HepG2 (cell line): ENCODE data around the gene DAG1. TPM values are rescaled to one million over a fixed set of nuclear protein-coding genes. Genes with fewer than 3 reads are reported as not detected.

ENCODE experiments used
- ATAC-seq: fragments of 200-7000 bp; cut with Tn5 transposase; 3 replicates; pipeline ENCODE4 v1.9.1; 2020; ENCODE audit warnings: mild to moderate bottlenecking, moderate library complexity
- BruUV-seq: library from RNA; stranded (reverse); fragments of 400-500 nt; replicated peaks from 2 replicates; lab custom pipeline; 2021; lab: Mats Ljungman, UMichigan
- CTCF ChIA-PET: fragments of 300-600 bp; formaldehyde crosslinking; extraction: SDS; loops from one replicate; lab custom pipeline; 2021; ENCODE audit warnings: low total read pairs, inconsistent platforms, low intra/inter-chr PET ratio; lab: Yijun Ruan, JAX
- POLR2A ChIA-PET: fragments of 350-600 bp; sonication (Branson Sonifier 250); formaldehyde crosslinking; loops from one replicate; lab custom pipeline; 2020; ENCODE audit warnings: antibody characterized with exemption, inconsistent platforms; lab: Yijun Ruan, JAX
- DNase-seq: peaks from one replicate; pipeline ENCODE4 v3.0.0-alpha.2; 2015; ENCODE audit warnings: low spot score
- FAIRE-seq: peaks from 3 replicates; lab custom pipeline; 2011; peaks lifted over from hg19 to GRCh38; lab: Jason Lieb, UNC
- H2AFZ ChIP-seq: one replicate; pipeline ENCODE4 v1.6.1; 2011; ENCODE audit warnings: low read length, inconsistent platforms
- H3K27ac ChIP-seq: fragments of 300-600 bp; 3 replicates; pipeline ENCODE4 v1.8.0; 2011; ENCODE audit warnings: mixed run types, mild to moderate bottlenecking, mixed read lengths, low read length, inconsistent platforms; ENCODE audit not compliant: insufficient read depth; ENCODE audit errors: extremely low read length
- H3K27me3 ChIP-seq, 2 experiments: fragments of 200-600 bp in 1 of 2; 2 replicates in 1 of 2; 3 replicates in 1 of 2; pipeline versions ENCODE4 v1.6.0 to v1.8.0; 2011; ENCODE audit warnings: low read length in 2 of 2, mild to moderate bottlenecking in 2 of 2, moderate library complexity in 2 of 2, inconsistent platforms in 1 of 2; ENCODE audit not compliant: insufficient read depth in 2 of 2, control insufficient read depth in 1 of 2
- H3K36me3 ChIP-seq, 2 experiments: fragments of 200-600 bp in 1 of 2; replicated peaks in 1 of 2; 2 replicates in 1 of 2; 3 replicates in 1 of 2; pipeline versions ENCODE4 v1.5.1 to v1.8.0; 2011; ENCODE audit warnings: low read length in 2 of 2, inconsistent platforms in 1 of 2; ENCODE audit not compliant: insufficient read depth in 2 of 2, control insufficient read depth in 1 of 2
- H3K4me1 ChIP-seq: 2 replicates; pipeline ENCODE4 v1.5.1; 2012; ENCODE audit warnings: low read length, inconsistent platforms; ENCODE audit not compliant: insufficient read depth
- H3K4me2 ChIP-seq: 2 replicates; pipeline ENCODE4 v1.6.0; 2011; ENCODE audit warnings: low read depth, low read length, inconsistent platforms
- H3K4me3 ChIP-seq, 3 experiments: fragments of 200-600 bp in 1 of 3; sonication (generic), shearing (Covaris generic) in 1 of 3; replicated peaks in 1 of 3; 2 replicates each; pipeline ENCODE4 v1.5.1; 2011 to 2016; ENCODE audit warnings: low read length in 3 of 3, inconsistent platforms in 2 of 3, low read depth in 2 of 3, mild to moderate bottlenecking in 2 of 3, control low read depth in 1 of 3, mixed read lengths in 1 of 3; ENCODE audit not compliant: insufficient read depth in 1 of 3
- H3K79me2 ChIP-seq: one replicate; pipeline ENCODE4 v1.6.1; 2011; ENCODE audit warnings: low read length, inconsistent platforms; ENCODE audit not compliant: insufficient read depth
- H3K9ac ChIP-seq: 2 replicates; pipeline ENCODE4 v1.6.0; 2011; ENCODE audit warnings: mild to moderate bottlenecking, low read depth, low read length, inconsistent platforms; ENCODE audit not compliant: insufficient read depth
- H3K9me3 ChIP-seq: 2 replicates; pipeline ENCODE4 v1.5.1; 2012; ENCODE audit warnings: mild to moderate bottlenecking, low read length
- H4K20me1 ChIP-seq: 2 replicates; pipeline ENCODE4 v1.6.0; 2011; ENCODE audit warnings: inconsistent platforms, mild to moderate bottlenecking, low read length, moderate library complexity; ENCODE audit not compliant: insufficient read depth
- ADNP ChIP-seq: sonication (generic); formaldehyde crosslinking; IDR thresholded peaks from 2 replicates; pipeline ENCODE4 v1.4.0; 2020; ENCODE audit warnings: missing genetic modification reagents
- FOXA3 ChIP-seq: IDR thresholded peaks from 2 replicates; pipeline ENCODE4 v1.6.1; 2016; ENCODE audit warnings: missing genetic modification reagents, missing compliant biosample characterization
- FOXK1 ChIP-seq: sonication (generic); formaldehyde crosslinking; IDR thresholded peaks from 2 replicates; pipeline ENCODE4 v1.4.0; 2020; ENCODE audit warnings: low read depth, missing genetic modification reagents, borderline replicate concordance
- MAZ ChIP-seq, 2 experiments: sonication (generic) in 1 of 2; formaldehyde crosslinking in 1 of 2; IDR thresholded peaks; 2 replicates each; pipeline versions ENCODE4 v1.5.0 to v1.6.1; 2012 to 2020; ENCODE audit warnings: low read depth in 2 of 2, mild to moderate bottlenecking in 2 of 2, borderline replicate concordance in 1 of 2, improper control_type of control experiment in 1 of 2, low read length in 1 of 2, missing genetic modification reagents in 1 of 2, moderate library complexity in 1 of 2
- MEIS2 ChIP-seq: sonication (generic); formaldehyde crosslinking; IDR thresholded peaks from 2 replicates; pipeline ENCODE4 v1.9.0; 2021; ENCODE audit warnings: mild to moderate bottlenecking, missing genetic modification reagents
- NFYC ChIP-seq: IDR thresholded peaks from 2 replicates; pipeline ENCODE4 v1.6.1; 2016; ENCODE audit warnings: missing genetic modification reagents, missing compliant biosample characterization
- PHF5A ChIP-seq: IDR thresholded peaks from one replicate; pipeline ENCODE4 v1.6.1; 2018; ENCODE audit warnings: low read depth, missing genetic modification reagents; ENCODE audit not compliant: unreplicated experiment
- PHF8 ChIP-seq: sonication (generic); formaldehyde crosslinking; IDR thresholded peaks from 2 replicates; pipeline ENCODE4 v1.5.0; 2020; ENCODE audit warnings: missing genetic modification reagents
- TBP ChIP-seq: sonication (generic); formaldehyde crosslinking; IDR thresholded peaks from 2 replicates; pipeline ENCODE4 v1.5.0; 2020; ENCODE audit warnings: missing genetic modification reagents
- ZNF510 ChIP-seq: sonication (generic); formaldehyde crosslinking; IDR thresholded peaks from 2 replicates; pipeline ENCODE4 v1.4.0; 2020; ENCODE audit warnings: low read depth, mild to moderate bottlenecking, missing genetic modification reagents
- ZNF552 ChIP-seq: sonication (generic); formaldehyde crosslinking; IDR thresholded peaks from 2 replicates; pipeline ENCODE4 v1.9.0; 2022; ENCODE audit warnings: missing genetic modification reagents, mild to moderate bottlenecking, borderline replicate concordance
- ZNF704 ChIP-seq: sonication (generic); formaldehyde crosslinking; IDR thresholded peaks from 2 replicates; pipeline ENCODE4 v1.8.1; 2023; ENCODE audit warnings: mild to moderate bottlenecking, inconsistent platforms, moderate library complexity, missing genetic modification reagents, borderline replicate concordance
- ZNF75D ChIP-seq: sonication (generic); formaldehyde crosslinking; IDR thresholded peaks from 2 replicates; pipeline ENCODE4 v1.8.1; 2023; ENCODE audit warnings: missing genetic modification reagents, mild to moderate bottlenecking, borderline replicate concordance
- WGBS: methylation state at CpG from one replicate; pipeline ENCODE4 v1.1.6; 2017; ENCODE audit warnings: low lambda C conversion rate; 5-methylcytosine and 5-hydroxymethylcytosine counted together
- in situ Hi-C: cut with HindIII; loops from 2 replicates; pipeline ENCODE4 v1.10.0; 2017; ENCODE audit warnings: low pct_unique_long_range_greater_than_20kb; ENCODE audit not compliant: extremely low pct_ligation_motif_present
- intact Hi-C: fragments of 100-400 bp; cut with micrococcal nuclease; formaldehyde crosslinking; loops from one replicate; pipeline ENCODE4 v1.10.0; 2022; ENCODE audit not compliant: unreplicated experiment
- polyA plus RNA-seq, 8 experiments: library from polyadenylated mRNA; depleted of rRNA in 3 of 8; stranded (reverse) in 7 of 8; unstranded in 1 of 8; fragments of >200 nt; fragmentation: Illumina TruSeq in 4 of 8; extraction: Trizol in 4 of 8; gene quantifications; 2 replicates each; pipeline versions ENCODE4 v1.2.1 to v1.2.3, GENCODE V29; 2011 to 2016; ENCODE audit warnings: low read depth in 4 of 8, missing spikeins in 1 of 8, mixed read lengths in 1 of 8; ENCODE audit not compliant: insufficient read depth in 1 of 8
- total RNA-seq, 5 experiments: library from RNA; depleted of rRNA; stranded (reverse); fragments of >200 nt; fragmentation: Illumina TruSeq; extraction: Trizol; gene quantifications; 2 replicates each; pipeline ENCODE4 v1.2.3, GENCODE V29; 2016; ENCODE audit warnings: low read depth in 1 of 5
- TF ChIP-seq, protein P1 (sequence below): sonication (generic); formaldehyde crosslinking; IDR thresholded peaks from 2 replicates; pipeline ENCODE4 v1.5.0; 2020; ENCODE audit warnings: missing genetic modification reagents, mild to moderate bottlenecking, borderline replicate concordance
- TF ChIP-seq, protein P2 (sequence below), 2 experiments: IDR thresholded peaks; 2 replicates each; pipeline ENCODE4 v1.6.1; 2011 to 2012; ENCODE audit warnings: low read length in 2 of 2, borderline replicate concordance in 1 of 2, low read depth in 1 of 2, mild to moderate bottlenecking in 1 of 2, moderate library complexity in 1 of 2

The DAG1 gene
- total and polyA plus RNA-seq, 2 of the 13 experiments (the other 11 are each of a cell fraction or from before 2014, with no cell fraction given) = 47.3 to 50.4 TPM

DNA sequence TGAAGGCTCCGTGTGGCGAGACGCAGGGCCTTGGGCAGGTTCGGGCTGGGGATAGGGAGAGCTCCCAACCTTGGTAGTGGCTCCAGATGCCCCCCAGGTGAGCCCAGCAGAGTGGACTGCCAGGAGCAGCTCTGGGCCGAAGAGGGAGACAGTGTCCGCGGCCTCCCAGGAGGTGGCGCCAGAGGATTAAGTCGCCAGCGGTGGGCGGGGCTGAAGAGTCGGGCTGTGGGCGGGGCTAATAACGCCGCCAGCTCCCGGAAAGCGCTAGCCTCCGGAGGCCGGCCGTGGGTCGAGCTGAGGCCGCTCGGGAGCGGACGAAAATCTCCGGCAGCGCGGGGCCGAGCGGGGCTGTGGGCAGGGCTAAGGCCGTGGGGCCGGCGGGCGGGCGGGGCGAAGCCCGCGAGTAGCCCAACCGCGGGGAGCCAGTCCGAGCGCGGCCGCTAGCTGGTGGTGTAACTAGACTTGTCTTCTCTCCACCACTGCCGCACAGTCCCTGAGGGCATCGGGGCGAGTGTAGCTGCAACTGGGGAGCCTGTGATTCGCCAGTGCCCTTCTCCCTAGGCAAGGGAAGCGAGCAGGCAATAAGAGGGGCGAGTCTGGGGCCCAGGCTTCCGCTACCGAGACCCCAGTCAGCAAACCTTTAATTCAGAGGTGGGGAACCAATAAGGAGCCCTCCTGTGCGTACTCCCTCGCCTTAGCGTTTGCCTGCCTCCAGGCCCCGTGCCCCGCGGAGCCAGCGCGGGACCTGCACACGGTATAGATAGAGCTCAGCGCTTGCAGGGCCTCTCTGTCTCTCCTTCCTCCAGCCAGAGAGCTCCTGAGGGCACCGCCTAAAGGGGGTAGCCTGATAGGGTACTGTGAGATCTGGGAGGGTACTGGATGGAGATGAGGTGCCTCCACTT lies 69.8 kb downstream of the DAG1 start:
- H3K27ac ChIP-seq = peak overlapping the region; percentile 70
- FAIRE-seq = peak; percentile 79
- in situ Hi-C loops = loop anchor here (5.0 kb wide), 1 partner anchor 132 kb away; the partner anchor contains the start of gene APEH
- no peak for TF ChIP-seq FOXK1
- no peak for TF ChIP-seq ADNP (CRISPR knock-in tag)
- TF ChIP-seq ZNF510 = 0 out of 2 replicates have a peak, but pooled peaks have one; percentile 55
- TF ChIP-seq ZNF75D = no peak
- no peak for TF ChIP-seq NFYC (CRISPR knock-in tag)
- TF ChIP-seq MAZ (IDR thresholded peaks at IDR 0.05; ENCODE audit: borderline replicate concordance, low read depth, low read length) = peak; percentile 55; the same call in 1 of the 2 replicates
- TF ChIP-seq MAZ (CRISPR knock-in tag; IDR thresholded peaks at IDR 0.05; ENCODE audit: low read depth) = peak; percentile 70
- no peak for TF ChIP-seq FOXA3 (CRISPR knock-in tag)
- TF ChIP-seq, protein P1, sequence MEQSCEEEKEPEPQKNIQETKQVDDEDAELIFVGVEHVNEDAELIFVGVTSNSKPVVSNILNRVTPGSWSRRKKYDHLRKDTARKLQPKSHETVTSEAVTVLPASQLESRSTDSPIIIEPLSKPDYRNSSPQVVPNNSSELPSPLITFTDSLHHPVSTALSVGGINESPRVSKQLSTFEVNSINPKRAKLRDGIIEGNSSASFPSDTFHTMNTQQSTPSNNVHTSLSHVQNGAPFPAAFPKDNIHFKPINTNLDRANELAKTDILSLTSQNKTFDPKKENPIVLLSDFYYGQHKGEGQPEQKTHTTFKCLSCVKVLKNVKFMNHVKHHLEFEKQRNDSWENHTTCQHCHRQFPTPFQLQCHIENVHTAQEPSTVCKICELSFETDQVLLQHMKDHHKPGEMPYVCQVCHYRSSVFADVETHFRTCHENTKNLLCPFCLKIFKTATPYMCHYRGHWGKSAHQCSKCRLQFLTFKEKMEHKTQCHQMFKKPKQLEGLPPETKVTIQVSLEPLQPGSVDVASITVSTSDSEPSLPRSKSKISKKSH (CRISPR knock-in tag) = peak; percentile 84; the same call in 1 of the 2 replicates
- no peak for TF ChIP-seq ZNF552
- TF ChIP-seq, protein P2, sequence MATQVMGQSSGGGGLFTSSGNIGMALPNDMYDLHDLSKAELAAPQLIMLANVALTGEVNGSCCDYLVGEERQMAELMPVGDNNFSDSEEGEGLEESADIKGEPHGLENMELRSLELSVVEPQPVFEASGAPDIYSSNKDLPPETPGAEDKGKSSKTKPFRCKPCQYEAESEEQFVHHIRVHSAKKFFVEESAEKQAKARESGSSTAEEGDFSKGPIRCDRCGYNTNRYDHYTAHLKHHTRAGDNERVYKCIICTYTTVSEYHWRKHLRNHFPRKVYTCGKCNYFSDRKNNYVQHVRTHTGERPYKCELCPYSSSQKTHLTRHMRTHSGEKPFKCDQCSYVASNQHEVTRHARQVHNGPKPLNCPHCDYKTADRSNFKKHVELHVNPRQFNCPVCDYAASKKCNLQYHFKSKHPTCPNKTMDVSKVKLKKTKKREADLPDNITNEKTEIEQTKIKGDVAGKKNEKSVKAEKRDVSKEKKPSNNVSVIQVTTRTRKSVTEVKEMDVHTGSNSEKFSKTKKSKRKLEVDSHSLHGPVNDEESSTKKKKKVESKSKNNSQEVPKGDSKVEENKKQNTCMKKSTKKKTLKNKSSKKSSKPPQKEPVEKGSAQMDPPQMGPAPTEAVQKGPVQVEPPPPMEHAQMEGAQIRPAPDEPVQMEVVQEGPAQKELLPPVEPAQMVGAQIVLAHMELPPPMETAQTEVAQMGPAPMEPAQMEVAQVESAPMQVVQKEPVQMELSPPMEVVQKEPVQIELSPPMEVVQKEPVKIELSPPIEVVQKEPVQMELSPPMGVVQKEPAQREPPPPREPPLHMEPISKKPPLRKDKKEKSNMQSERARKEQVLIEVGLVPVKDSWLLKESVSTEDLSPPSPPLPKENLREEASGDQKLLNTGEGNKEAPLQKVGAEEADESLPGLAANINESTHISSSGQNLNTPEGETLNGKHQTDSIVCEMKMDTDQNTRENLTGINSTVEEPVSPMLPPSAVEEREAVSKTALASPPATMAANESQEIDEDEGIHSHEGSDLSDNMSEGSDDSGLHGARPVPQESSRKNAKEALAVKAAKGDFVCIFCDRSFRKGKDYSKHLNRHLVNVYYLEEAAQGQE (IDR thresholded peaks at IDR 0.05; ENCODE audit: borderline replicate concordance in 1 of 2, low read depth in 1 of 2, low read length in 2 of 2) = no peak; a peak in 2 of 4 replicates
- no peak for TF ChIP-seq ZNF704 (CRISPR knock-in tag)
- no peak for TF ChIP-seq PHF5A
- no peak for TF ChIP-seq MEIS2 (CRISPR knock-in tag)
- TF ChIP-seq PHF8 = 0 out of 2 replicates have a peak, but pooled peaks have one; percentile 50
- no peak for TF ChIP-seq TBP (CRISPR knock-in tag)

More for the DNA sequence above, 69.8 kb downstream of the DAG1 start:
- WGBS = under 1% methylated on average over 15 of the region's 63 CpGs
- POLR2A ChIA-PET = interaction anchor here (0.8 to 6.0 kb wide), 27 partner anchors 8 to 445 kb away, joined by 3 to 98 read pairs (median 4); partner anchors contain the start of genes BSN, MST1, NICN1 and RNF123
- ATAC-seq = peak; percentile 94
- intact Hi-C loops = loop anchor here (1.0 to 5.0 kb wide), 4 partner anchors 47 to 131 kb away; partner anchors contain the start of gene DAG1
- Histone ChIP-seq H3K4me2 (peak overlapping the region; percentile 97), H3K9ac (peak overlapping the region; percentile 55), H3K4me3 (peak overlapping the region; percentile 55 to 78 (median 59)), H3K36me3 (no peaks in the 10 kb centered on the region), H2AFZ (peak overlapping the region; percentile 79), H4K20me1 (no peaks in the 10 kb centered on the region), H3K79me2 (no peaks in the 10 kb centered on the region), H3K4me1 (peaks cover 42% of the 10 kb centered on the region), H3K9me3 (no peaks in the 10 kb centered on the region), H3K27me3 (0 out of 5 replicates have a peak, but pooled peaks cover 0 to 3% of the 10 kb centered on the region in 2 experiments)
- BruUV-seq = no TSS peak
- CTCF ChIA-PET = interaction anchor here (0.9 to 2.5 kb wide), 4 partner anchors 15 to 132 kb away, joined by 3 to 31 read pairs (median 4); no protein-coding TSS in a partner anchor
- peak; percentile 85 for DNase-seq
